HG03442 (cell line): ENCODE results near the gene ZNF366.
"Not testable (repeated sequence)": the region's sequence is repeated elsewhere in the genome, so short reads cannot be mapped to it uniquely, and the experiment has no call there.

Experiments used
- ATAC-seq: cut with Tn5 transposase; IDR thresholded peaks from one replicate; pipeline ENCODE4 v1.9.1; 2021; ENCODE audit warnings: mild to moderate bottlenecking, moderate library complexity; ENCODE audit not compliant: unreplicated experiment

ZNF366 gene

DNA sequence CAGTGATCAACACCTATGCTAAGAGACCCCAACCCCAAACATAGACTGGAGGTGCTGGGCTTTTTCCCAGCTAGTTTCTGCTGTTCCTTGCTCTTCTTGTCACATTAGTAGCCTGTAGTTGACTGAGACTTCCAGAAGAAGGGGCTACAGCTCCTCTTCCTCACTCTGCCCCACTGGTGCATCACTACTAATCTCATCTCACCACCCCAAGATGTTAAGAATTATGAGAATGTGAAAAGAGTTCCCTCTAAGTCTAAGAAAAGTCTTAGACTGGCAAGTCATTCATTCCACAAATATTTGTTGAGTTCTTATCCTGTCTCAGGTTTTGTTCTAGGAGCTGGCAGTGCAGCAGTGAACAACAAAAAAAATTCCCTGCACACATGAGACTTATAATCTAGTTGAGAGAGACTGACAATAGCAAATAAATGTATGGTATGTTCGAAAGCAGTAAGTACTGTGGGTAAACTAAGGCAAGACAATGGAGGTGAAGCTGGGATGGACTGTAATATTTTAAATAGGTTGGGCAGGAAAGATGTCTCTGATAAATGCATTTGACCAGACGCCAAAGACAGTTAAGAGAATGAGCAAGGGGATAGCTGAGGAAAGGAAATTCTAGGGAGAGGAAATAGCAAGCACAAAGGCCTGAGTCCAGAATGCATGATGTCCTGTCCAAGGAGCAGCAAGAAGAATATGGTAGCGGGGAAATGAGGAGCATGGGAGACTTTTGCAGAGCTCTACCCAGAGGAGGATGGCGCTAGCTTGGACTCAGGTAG lies 94.7 kb downstream of the ZNF366 start:
- no peak for ATAC-seq

DNA sequence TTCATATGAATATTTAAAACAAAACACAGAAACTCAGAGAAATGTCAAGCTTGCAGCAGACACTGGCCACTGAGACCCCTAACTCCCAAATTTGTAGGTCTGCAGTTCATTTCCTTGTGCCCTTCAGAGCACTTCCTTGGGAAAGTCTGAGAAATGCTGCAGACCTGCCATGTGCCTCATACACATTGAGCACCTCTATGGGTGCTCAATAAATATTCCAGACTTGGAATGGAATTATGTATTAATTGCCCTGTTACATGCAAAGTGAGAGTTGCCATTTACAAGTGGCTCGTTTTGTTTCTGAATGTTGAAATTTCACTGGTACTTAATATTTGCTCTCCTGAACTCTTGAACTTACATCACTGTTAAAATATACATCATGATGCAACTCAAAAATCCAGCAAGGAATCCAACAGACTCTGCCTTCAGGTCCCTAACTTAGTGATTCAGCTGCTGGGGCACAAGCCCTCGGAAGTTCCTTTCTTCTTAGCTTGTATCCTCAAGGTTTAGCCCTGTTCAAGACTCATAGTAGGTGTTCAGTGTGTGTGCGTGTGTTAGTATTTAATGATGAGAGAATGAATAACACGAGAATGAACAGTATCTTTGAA lies 96.4 kb downstream of the ZNF366 start:
- no peak for ATAC-seq

GRCh38 chr5:72408603-72409002 lies 98.6 kb downstream of the ZNF366 start:
- ATAC-seq: no peak

DNA sequence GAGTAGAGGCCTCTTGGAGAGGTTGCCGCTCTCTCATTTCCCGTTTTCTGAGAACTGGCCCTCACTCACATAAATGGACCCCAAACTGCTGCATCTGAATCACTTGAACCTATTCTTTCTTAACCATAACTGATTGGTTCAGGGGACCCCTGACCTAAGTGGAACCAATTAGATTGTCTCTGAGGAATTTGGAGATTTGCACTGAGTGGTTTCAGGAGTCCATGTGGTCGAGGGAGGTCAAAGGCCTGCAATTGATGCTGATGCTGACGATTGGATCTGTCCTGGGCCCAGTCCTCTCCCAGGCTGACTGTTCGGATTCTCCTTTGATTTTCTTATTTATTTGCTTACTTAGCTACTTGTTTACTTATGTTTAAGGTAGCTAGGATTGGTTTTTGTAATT lies 99.1 kb downstream of the ZNF366 start:
- no peak for ATAC-seq

- no peak for ATAC-seq
These were observed 99.7 kb downstream of the ZNF366 start for GRCh38 chr5:72407541-72407940.

DNA sequence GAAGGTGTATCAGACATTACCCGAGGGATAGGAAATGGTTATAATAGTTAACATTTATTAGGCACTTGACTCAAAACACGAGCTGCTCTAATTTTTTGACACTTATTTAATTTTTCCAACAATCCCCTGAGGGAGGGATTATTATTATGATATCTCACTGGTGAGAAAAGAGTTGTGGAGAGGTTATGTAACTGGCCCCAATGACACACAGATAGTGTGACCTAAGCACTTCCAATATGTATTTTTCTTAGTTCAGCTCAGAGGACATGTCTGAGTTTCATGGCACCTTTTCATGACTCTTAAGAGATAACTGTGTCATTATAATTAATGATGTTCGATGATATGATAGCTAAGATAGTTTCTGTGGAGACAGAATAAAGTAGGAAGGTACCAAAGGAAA lies 100.1 kb downstream of the ZNF366 start:
- ATAC-seq: no peak

DNA sequence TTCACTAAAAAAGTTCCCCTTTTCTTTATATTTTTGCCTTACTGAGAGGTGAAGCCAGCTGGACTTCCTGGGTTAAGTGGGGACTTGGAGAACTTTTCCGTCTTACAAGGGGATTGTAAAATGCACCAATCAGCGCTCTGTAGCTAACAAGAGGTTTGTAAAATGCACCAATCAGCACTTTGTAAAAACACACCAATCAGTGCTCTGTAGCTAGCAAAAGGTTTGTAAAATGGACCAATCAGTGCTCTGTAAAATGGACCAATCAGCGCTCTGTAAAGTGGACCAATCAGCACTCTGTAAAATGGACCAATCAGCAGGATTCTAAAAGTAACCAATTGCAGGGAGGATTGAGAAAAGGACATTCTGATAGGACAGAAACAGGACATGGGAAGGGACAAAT lies 102.4 kb downstream of the ZNF366 start:
- not testable (repeated sequence) for ATAC-seq

DNA sequence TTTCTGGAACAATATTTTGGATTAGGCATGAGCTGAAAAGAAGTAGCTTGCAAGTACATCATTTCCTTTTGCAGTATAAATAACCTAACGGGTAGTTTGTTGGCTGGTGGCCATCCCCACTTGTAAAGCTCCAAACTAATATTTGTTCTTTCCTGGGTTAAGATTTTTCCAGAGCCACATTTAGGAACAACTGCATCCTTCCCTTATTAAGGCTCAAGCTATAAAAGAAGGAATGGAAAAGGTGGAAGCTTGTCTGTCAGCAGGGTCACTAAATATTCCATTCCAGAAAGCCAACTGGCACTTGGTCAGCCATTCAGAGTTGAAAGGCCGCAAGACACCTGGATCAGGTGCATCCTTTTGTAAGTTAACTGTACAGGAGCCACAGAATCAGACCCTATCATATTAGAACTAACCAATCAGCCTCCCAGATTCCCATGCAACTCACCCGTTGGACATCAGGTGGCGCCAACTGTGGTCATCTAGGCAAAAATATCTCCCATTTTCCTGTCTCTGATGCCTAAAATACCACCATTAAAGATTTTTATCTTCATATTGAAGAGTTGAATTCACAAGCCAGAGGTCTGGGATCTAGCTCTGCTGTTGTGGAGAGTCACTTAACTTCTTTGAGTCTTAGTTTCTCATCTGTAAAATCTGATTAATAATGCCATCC lies 104.1 kb downstream of the ZNF366 start:
- no peak for ATAC-seq

GRCh38 chr5:72402381-72402890 lies 104.8 kb downstream of the ZNF366 start:
- ATAC-seq: no peak

GRCh38 chr5:72400950-72401349 lies 106.3 kb downstream of the ZNF366 start:
- no peak for ATAC-seq

GRCh38 chr5:72397836-72398235 lies 109.4 kb downstream of the ZNF366 start:
- ATAC-seq: no peak

- ATAC-seq: no peak
These were observed 112.5 kb downstream of the ZNF366 start for GRCh38 chr5:72394688-72395087.

GRCh38 chr5:72393052-72393451 lies 114.2 kb downstream of the ZNF366 start:
- no peak for ATAC-seq
